Pancreas (tissue), 10 donors: ENCODE results near the gene AKAP9. TPM values are rescaled to one million over a fixed set of nuclear protein-coding genes. Genes with fewer than 3 reads are reported as not detected.
A peak's percentile ranks its signal among the peaks of the same experiment; 100 is the strongest.

Source experiments
- ATAC-seq, 4 donors: fragments of 200-7000 bp; cut with Tn5 transposase; one replicate each; pipeline versions ENCODE4 v1.8.0 to v1.9.1; 2020; ENCODE audit warnings: mild to moderate bottlenecking in 4 of 4, moderate library complexity in 4 of 4
- DNase-seq, 6 donors: peaks; one replicate each; pipeline ENCODE4 v3.0.0-alpha.2; 2020
- FAIRE-seq: peaks from 2 replicates; lab custom pipeline; 2012; peaks lifted over from hg19 to GRCh38; lab: Jason Lieb, UNC
- H3K27ac ChIP-seq, 4 donors: fragments of 200-600 bp; sonication (generic); 1 replicate in 3 of 4; 2 replicates in 1 of 4; pipeline versions ENCODE4 v1.5.0 to v1.8.0; 2020
- H3K27me3 ChIP-seq, 4 donors: fragments of 200-600 bp; one replicate each; pipeline ENCODE4 v1.8.0; 2021
- H3K36me3 ChIP-seq, 3 donors: fragments of 200-600 bp; sonication (generic) in 1 of 3; one replicate each; pipeline versions ENCODE4 v1.5.0 to v1.8.0; 2020 to 2021
- H3K4me1 ChIP-seq, 3 donors: fragments of 200-600 bp; one replicate each; pipeline ENCODE4 v1.8.0; 2021
- H3K4me3 ChIP-seq, 4 donors: fragments of 200-600 bp; sonication (generic) in 2 of 4; one replicate each; pipeline versions ENCODE4 v1.5.0 to v1.8.0; 2020 to 2021
- H3K9me3 ChIP-seq, 4 donors: fragments of 200-600 bp; one replicate each; pipeline ENCODE4 v1.8.0; 2021
- WGBS, 2 donors: extraction: QIAGEN DNeasy Blood & Tissue Kit; methylation state at CpG; one replicate each; pipeline ENCODE4 v1.1.7; 2013; 5-methylcytosine and 5-hydroxymethylcytosine counted together
- intact Hi-C, 3 donors: fragments of 100-400 bp; cut with DNase I; formaldehyde crosslinking; loops; one replicate each; pipeline versions ENCODE4 v1.11.1 to v1.14.2; 2022
- polyA plus RNA-seq, 2 donors: library from polyadenylated mRNA; stranded (reverse); fragments of 200-250 nt; gene quantifications; one replicate each; pipeline ENCODE4 v1.2.3, GENCODE V29; 2013
- total RNA-seq, 6 donors: library from RNA; stranded (reverse); fragmentation: NEBNext Ultra II Directional in 4 of 6; extraction: Animal tissue kit (Norgen Biotek cat#: 25700) in 4 of 6; gene quantifications; one replicate each; pipeline versions ENCODE4 v1.2.1 to v1.2.4, GENCODE V29; 2021 to 2023
- TF ChIP-seq, protein P1 (sequence below), 4 donors: fragments of 200-600 bp; sonication (generic) in 3 of 4; IDR thresholded peaks; one replicate each; pipeline versions ENCODE4 v1.5.0 to v1.8.0; 2021; ENCODE audit warnings: antibody characterized with exemption in 4 of 4
- donor health status: healthy with polysubstance abuse.
- donor health status: DM: no; HTN: no; CAD: no; lungs with moderate emphysema.
- donor health status: DM: no; HTN: no; CAD: no.
- donor health status: control.
- donor health status: control.
- donor health status: Bipolar disorder and iron deficiency.
- donor health status: DM: yes; HTN: yes; CAD: no.
- donor health status: DM: no; HTN: no; CAD: no.
- donor health status: DM: no; HTN: no; CAD: no.
- donor health status: DM: yes; HTN: yes; CAD: no.

AKAP9 gene
- total and polyA plus RNA-seq, 8 donors, result 17.8 to 60.4 (median 42.8) TPM

DNA sequence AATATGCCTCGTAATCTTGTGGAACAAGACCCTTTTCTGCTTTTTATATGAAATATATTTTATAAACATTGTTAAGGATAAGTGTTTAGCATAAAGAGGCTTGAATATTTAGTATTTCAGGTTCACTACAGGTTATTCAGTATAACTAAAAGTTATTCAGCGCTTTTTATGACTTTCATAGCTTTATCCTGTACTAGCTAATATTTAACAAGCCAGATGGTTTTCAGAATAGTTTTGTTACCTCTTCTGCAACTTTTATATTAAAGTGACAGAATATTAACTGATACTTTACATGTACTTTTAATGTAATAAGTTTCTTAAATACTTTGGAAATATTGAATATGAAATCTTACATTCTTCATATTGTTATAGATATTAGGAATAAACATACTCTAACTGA, 118.2 kb downstream of the AKAP9 start:
- DNase-seq, result no peak
- H3K4me1 ChIP-seq, result peaks cover 32 to 53% (median 36%) of the 10 kb centered on the region in 3 donors
- peak overlapping the region in 2 of 4 donors; percentile 9 to 54 for H3K27ac ChIP-seq
- intact Hi-C loops, result no loop called here
- FAIRE-seq, result peak; percentile 66
- H3K27me3 ChIP-seq, result no peaks in the 10 kb centered on the region
- TF ChIP-seq, protein P1, sequence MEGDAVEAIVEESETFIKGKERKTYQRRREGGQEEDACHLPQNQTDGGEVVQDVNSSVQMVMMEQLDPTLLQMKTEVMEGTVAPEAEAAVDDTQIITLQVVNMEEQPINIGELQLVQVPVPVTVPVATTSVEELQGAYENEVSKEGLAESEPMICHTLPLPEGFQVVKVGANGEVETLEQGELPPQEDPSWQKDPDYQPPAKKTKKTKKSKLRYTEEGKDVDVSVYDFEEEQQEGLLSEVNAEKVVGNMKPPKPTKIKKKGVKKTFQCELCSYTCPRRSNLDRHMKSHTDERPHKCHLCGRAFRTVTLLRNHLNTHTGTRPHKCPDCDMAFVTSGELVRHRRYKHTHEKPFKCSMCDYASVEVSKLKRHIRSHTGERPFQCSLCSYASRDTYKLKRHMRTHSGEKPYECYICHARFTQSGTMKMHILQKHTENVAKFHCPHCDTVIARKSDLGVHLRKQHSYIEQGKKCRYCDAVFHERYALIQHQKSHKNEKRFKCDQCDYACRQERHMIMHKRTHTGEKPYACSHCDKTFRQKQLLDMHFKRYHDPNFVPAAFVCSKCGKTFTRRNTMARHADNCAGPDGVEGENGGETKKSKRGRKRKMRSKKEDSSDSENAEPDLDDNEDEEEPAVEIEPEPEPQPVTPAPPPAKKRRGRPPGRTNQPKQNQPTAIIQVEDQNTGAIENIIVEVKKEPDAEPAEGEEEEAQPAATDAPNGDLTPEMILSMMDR (IDR thresholded peaks at IDR 0.05), result no peak
- 25 to 31% methylated on average over 2 of the region's 2 CpGs for WGBS, 2 donors
- no peaks in the 10 kb centered on the region for H3K9me3 ChIP-seq
- peak; percentile 47 to 62 (median 50) for ATAC-seq
- peak overlapping the region in 1 of 4 donors; percentile 10 for H3K4me3 ChIP-seq
- H3K36me3 ChIP-seq, result peaks cover 0 to 3% (median 0%) of the 10 kb centered on the region in 3 donors

DNA sequence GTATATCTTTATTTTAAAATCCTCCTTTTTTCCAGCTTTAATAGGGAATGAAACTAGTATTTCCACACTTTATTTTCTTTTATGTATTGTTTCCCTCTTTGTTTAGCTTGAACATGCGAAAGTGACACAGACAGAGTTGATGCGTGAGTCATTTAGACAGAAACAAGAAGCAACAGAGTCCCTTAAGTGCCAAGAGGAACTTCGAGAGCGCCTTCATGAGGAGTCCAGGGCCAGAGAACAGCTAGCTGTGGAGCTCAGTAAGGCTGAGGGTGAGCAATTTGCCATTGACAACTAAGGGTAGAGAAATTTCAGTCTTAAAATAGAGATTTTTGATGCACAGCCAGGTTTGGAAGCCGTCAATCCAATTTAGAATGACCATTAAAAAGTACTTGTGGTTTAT, 120.5 kb downstream of the AKAP9 start:
- intact Hi-C loops, result no loop called here
- no peak for DNase-seq
- Histone ChIP-seq H3K27me3 (no peaks in the 10 kb centered on the region), H3K4me1 (peaks cover 36 to 65% (median 44%) of the 10 kb centered on the region in 3 donors), H3K9me3 (no peaks in the 10 kb centered on the region), H3K4me3 (no peak overlapping the region), H3K27ac (no peak overlapping the region), H3K36me3 (peaks cover 0 to 2% (median 0%) of the 10 kb centered on the region in 3 donors)
- TF ChIP-seq, protein P1 (IDR thresholded peaks at IDR 0.05), result no peak
- no peak for FAIRE-seq
- 83 to 87% methylated on average over 5 of the region's 5 CpGs for WGBS, 2 donors
- ATAC-seq, result peak in 1 of 4 donors; percentile 52

DNA sequence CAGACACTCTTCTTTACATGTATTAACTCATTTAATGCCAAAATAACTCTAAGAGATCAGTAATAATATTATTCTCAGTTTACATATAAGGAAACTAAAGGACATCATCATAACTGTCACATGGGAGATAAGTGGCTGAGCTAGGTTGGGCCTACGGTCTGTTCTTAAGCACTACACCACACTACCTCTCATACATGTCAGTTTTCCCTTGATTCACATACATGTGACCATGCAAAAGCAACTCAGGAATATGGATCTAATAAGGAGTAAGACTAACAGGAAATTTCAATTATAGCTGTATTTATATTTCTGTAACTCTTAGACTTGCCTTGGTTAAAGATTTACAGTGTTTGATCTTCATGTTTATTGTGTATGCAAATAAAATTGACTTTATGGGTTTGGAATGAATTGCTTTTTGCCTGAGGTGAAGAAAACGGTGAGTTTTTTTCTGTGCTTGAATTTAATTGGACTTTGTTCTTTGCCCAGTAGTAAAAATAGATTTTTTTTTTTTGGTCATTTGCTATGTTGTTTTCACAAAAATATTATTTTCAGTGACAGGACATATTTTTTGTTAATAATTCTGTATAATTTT, 123.9 kb downstream of the AKAP9 start:
- H3K27me3 ChIP-seq, result no peaks in the 10 kb centered on the region
- intact Hi-C loops, result no loop called here
- H3K36me3 ChIP-seq, result peaks cover 0 to 19% (median 0%) of the 10 kb centered on the region in 3 donors
- H3K9me3 ChIP-seq, result no peaks in the 10 kb centered on the region
- DNase-seq (no peak), ATAC-seq (peak in 3 of 4 donors; percentile 37 to 64 (median 53)), FAIRE-seq (peak; percentile 96)
- WGBS, 2 donors, result 25% methylated on average over 2 of the region's 2 CpGs
- H3K27ac ChIP-seq, result no peak overlapping the region
- TF ChIP-seq, protein P1 (IDR thresholded peaks at IDR 0.05), result no peak
- peaks cover 15 to 33% (median 22%) of the 10 kb centered on the region in 3 donors for H3K4me1 ChIP-seq
- H3K4me3 ChIP-seq, result no peak overlapping the region

DNA sequence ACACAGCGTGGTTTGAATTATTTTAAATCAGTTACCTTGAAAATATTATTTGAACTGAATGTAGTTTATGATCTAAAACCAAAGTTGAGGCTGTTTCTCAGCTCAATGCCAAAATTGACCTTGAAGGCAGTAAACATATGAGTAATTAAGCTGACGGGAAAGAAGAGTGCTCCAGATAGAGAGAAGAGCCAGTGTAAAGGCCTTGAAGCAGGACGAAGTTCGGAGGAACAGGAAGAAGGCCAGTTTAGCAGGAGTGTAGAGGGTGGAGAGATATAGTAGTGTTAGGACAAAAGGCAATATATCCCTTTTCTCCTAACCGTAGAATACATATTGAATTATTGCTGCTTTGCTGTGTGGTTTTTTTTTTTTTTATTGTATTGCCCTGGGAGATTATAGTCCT, 130.4 kb downstream of the AKAP9 start:
- FAIRE-seq, result peak; percentile 29
- 39 to 40% methylated on average over 5 of the region's 5 CpGs for WGBS, 2 donors
- no peak for DNase-seq
- no peaks in the 10 kb centered on the region for H3K9me3 ChIP-seq
- H3K36me3 ChIP-seq, result peaks cover 0 to 30% (median 0%) of the 10 kb centered on the region in 3 donors
- peak overlapping the region in 2 of 4 donors; percentile 4 to 10 for H3K27ac ChIP-seq
- intact Hi-C loops, result no loop called here
- TF ChIP-seq, protein P1 (IDR thresholded peaks at IDR 0.05), result no peak
- no peaks in the 10 kb centered on the region for H3K27me3 ChIP-seq
- H3K4me1 ChIP-seq, result peaks cover 5 to 22% (median 11%) of the 10 kb centered on the region in 3 donors
- ATAC-seq, result peak; percentile 66 to 90 (median 83)
- H3K4me3 ChIP-seq, result no peak overlapping the region

DNA sequence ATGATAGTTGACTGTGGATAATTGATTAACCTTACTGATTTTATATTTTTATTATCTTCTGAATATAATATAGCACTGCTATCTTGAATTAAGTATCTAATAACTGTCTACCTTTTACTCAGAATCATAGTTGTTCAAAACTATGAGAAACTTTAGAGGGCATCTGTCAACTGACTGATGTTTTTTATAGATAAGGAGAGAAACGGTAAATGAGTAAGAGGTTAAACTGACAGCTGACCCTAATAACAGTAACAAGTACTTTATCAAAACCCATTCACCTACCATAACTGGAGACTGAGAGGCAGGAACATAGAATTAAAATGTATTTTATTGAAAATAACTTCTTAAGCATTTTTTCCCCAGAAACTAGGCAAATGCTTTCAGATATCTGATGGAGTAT, 131.5 kb downstream of the AKAP9 start:
- H3K4me3 ChIP-seq, result no peak overlapping the region
- TF ChIP-seq, protein P1 (IDR thresholded peaks at IDR 0.05), result no peak
- no peaks in the 10 kb centered on the region for H3K9me3 ChIP-seq
- no peak overlapping the region for H3K27ac ChIP-seq
- H3K36me3 ChIP-seq, result peaks cover 0 to 22% (median 2%) of the 10 kb centered on the region in 3 donors
- DNase-seq (no peak), FAIRE-seq (no peak), ATAC-seq (no peak)
- 25 to 26% methylated on average over 1 of the region's 1 CpG for whole genome bisulfite sequencing, 2 donors
- peaks cover 4 to 23% (median 17%) of the 10 kb centered on the region in 3 donors for H3K4me1 ChIP-seq
- intact Hi-C loops, result no loop called here
- H3K27me3 ChIP-seq, result no peaks in the 10 kb centered on the region
